Keratinocyte (primary cell): ENCODE results near the gene MDK.

ENCODE experiments used
- CTCF ChIP-seq, 3 experiments: IDR thresholded peaks in 1 of 3; conservative IDR thresholded peaks in 1 of 3; optimal IDR thresholded peaks in 1 of 3; 2 replicates in 2 of 3; 3 replicates in 1 of 3; pipeline versions ENCODE3 to v1.5.1; 2011; ENCODE audit warnings: low read length in 3 of 3, mild to moderate bottlenecking in 3 of 3, moderate library complexity in 2 of 3, control low read depth in 1 of 3, inconsistent platforms in 1 of 3; ENCODE audit not compliant: insufficient read depth in 2 of 3; ENCODE audit errors: extremely low read depth in 1 of 3
- EZH2 ChIP-seq: IDR thresholded peaks from one replicate; pipeline ENCODE4 v1.6.1; 2012; ENCODE audit warnings: inconsistent platforms, mild to moderate bottlenecking, low read length, moderate library complexity

- TF ChIP-seq EZH2: no peak
- TF ChIP-seq CTCF (optimal IDR thresholded peaks at IDR 0.05 in 1 of 3, IDR thresholded peaks at IDR 0.05 in 1 of 3, conservative IDR thresholded peaks at IDR 0.05 in 1 of 3; ENCODE audit: extremely low read depth in 1 of 3, insufficient read depth in 2 of 3, low read length in 3 of 3): no peak
Measured at GRCh38 chr11:46335271-46335670, 46.2 kb upstream of the MDK start.
